H1 (cell line): ENCODE results near the gene ADGRG7. TPM values are rescaled to one million over a fixed set of nuclear protein-coding genes. Genes with fewer than 3 reads are reported as not detected.
"Not testable (repeated sequence)": the region's sequence is repeated elsewhere in the genome, so short reads cannot be mapped to it uniquely, and the experiment has no call there.

Experiments
- CTCF ChIA-PET: fragments of 300-600 bp; sonication (Branson Sonifier 250); formaldehyde crosslinking; loops from one replicate; lab custom pipeline; 2021; ENCODE audit not compliant: partially characterized antibody; lab: Charles Lee
- POLR2A ChIA-PET: fragments of 300-600 bp; sonication (Branson Sonifier 250); formaldehyde crosslinking; loops from one replicate; lab custom pipeline; 2021; ENCODE audit warnings: inconsistent platforms; ENCODE audit not compliant: partially characterized antibody; lab: Charles Lee
- DNase-seq, 2 experiments: peaks; one replicate each; pipeline versions ENCODE4 v3.0.0 to v3.0.0-alpha.2; 2010 to 2022; ENCODE audit warnings: low spot score in 2 of 2, low read depth in 1 of 2, mixed read lengths in 1 of 2
- FAIRE-seq: peaks from 2 replicates; lab custom pipeline; 2011; peaks lifted over from hg19 to GRCh38; lab: Jason Lieb, UNC
- H2AFZ ChIP-seq: 2 replicates; pipeline ENCODE4 v1.8.1; 2012; ENCODE audit warnings: low read length, inconsistent platforms
- H2AK5ac ChIP-seq: 2 replicates; pipeline ENCODE4 v1.6.1; 2013; ENCODE audit warnings: low read depth, low read length
- H2BK120ac ChIP-seq: replicated peaks from 2 replicates; pipeline ENCODE3; 2013; ENCODE audit warnings: low read depth, low read length, inconsistent platforms
- H2BK12ac ChIP-seq: 2 replicates; pipeline ENCODE4 v1.6.1; 2013; ENCODE audit warnings: low read depth, low read length
- H2BK15ac ChIP-seq: 2 replicates; pipeline ENCODE4 v1.6.1; 2013; ENCODE audit warnings: low read length
- H2BK20ac ChIP-seq: 2 replicates; pipeline ENCODE4 v1.6.1; 2013; ENCODE audit warnings: low read length
- H2BK5ac ChIP-seq: 2 replicates; pipeline ENCODE4 v1.6.1; 2013; ENCODE audit warnings: low read depth, low read length
- H3K14ac ChIP-seq: 2 replicates; pipeline ENCODE4 v1.6.1; 2013; ENCODE audit warnings: inconsistent platforms; ENCODE audit not compliant: insufficient read length
- H3K18ac ChIP-seq: 2 replicates; pipeline ENCODE4 v1.6.1; 2013; ENCODE audit warnings: low read length; ENCODE audit errors: extremely low read depth
- H3K23ac ChIP-seq: 2 replicates; pipeline ENCODE4 v1.6.1; 2013; ENCODE audit warnings: inconsistent platforms; ENCODE audit not compliant: insufficient read length
- H3K23me2 ChIP-seq: 2 replicates; pipeline ENCODE4 v1.6.1; 2013; ENCODE audit warnings: low read depth, low read length
- H3K27ac ChIP-seq: 2 replicates; pipeline ENCODE4 v1.6.1; 2011; ENCODE audit warnings: low read depth, low read length, inconsistent platforms
- H3K27me3 ChIP-seq, 4 experiments: replicated peaks in 1 of 4; 1 replicate in 1 of 4; 2 replicates in 3 of 4; pipeline versions ENCODE4 v1.6.1 to v1.8.1; 2011 to 2013; ENCODE audit warnings: low read length in 3 of 4, mild to moderate bottlenecking in 3 of 4, inconsistent platforms in 2 of 4, mixed read lengths in 2 of 4, moderate library complexity in 1 of 4; ENCODE audit not compliant: control insufficient read depth in 3 of 4, insufficient read depth in 3 of 4; ENCODE audit errors: extremely low read depth in 1 of 4
- H3K36me3 ChIP-seq, 4 experiments: 2 replicates each; pipeline versions ENCODE4 v1.6.1 to v1.8.1; 2011 to 2013; ENCODE audit warnings: mild to moderate bottlenecking in 4 of 4, low read length in 3 of 4, moderate library complexity in 2 of 4, control low read depth in 1 of 4, inconsistent platforms in 1 of 4; ENCODE audit not compliant: insufficient read depth in 4 of 4, control insufficient read depth in 2 of 4
- H3K4ac ChIP-seq: replicated peaks from 2 replicates; pipeline ENCODE3; 2013; ENCODE audit warnings: low read length, low read depth, mixed read lengths, inconsistent platforms; ENCODE audit not compliant: insufficient read length
- H3K4me1 ChIP-seq, 4 experiments: replicated peaks in 1 of 4; 1 replicate in 1 of 4; 2 replicates in 3 of 4; pipeline versions ENCODE4 v1.6.1 to v1.8.1; 2011 to 2013; ENCODE audit warnings: low read length in 3 of 4, inconsistent platforms in 2 of 4, mixed read lengths in 1 of 4; ENCODE audit not compliant: insufficient read depth in 4 of 4, control insufficient read depth in 3 of 4
- H3K4me2 ChIP-seq, 2 experiments: 2 replicates each; pipeline versions ENCODE4 v1.6.1 to v1.8.1; 2011 to 2013; ENCODE audit warnings: low read depth in 2 of 2, low read length in 2 of 2, control low read depth in 1 of 2, inconsistent platforms in 1 of 2, mild to moderate bottlenecking in 1 of 2; ENCODE audit not compliant: insufficient read depth in 1 of 2
- H3K4me3 ChIP-seq, 4 experiments: fragments of 200-600, 300-600 bp in 1 of 4; sonication (generic), shearing (Covaris generic), sonication (Bioruptor Twin) in 1 of 4; 2 replicates each; pipeline versions ENCODE4 v1.5.1 to v1.8.1; 2011 to 2016; ENCODE audit warnings: low read length in 4 of 4, low read depth in 3 of 4, control low read depth in 2 of 4, inconsistent platforms in 2 of 4, mild to moderate bottlenecking in 2 of 4, mixed read lengths in 1 of 4, moderate library complexity in 1 of 4; ENCODE audit not compliant: insufficient read depth in 2 of 4; ENCODE audit errors: extremely low read depth in 1 of 4
- H3K56ac ChIP-seq: replicated peaks from 2 replicates; pipeline ENCODE3; 2013; ENCODE audit warnings: low read depth, mild to moderate bottlenecking, mixed read lengths, low read length, inconsistent platforms; ENCODE audit not compliant: insufficient read length
- H3K79me1 ChIP-seq: 2 replicates; pipeline ENCODE4 v1.6.1; 2013; ENCODE audit warnings: low read depth, low read length, control low read depth
- H3K79me2 ChIP-seq, 2 experiments: 2 replicates each; pipeline versions ENCODE4 v1.6.1 to v1.8.1; 2012 to 2013; ENCODE audit warnings: low read length in 2 of 2, mild to moderate bottlenecking in 2 of 2, inconsistent platforms in 1 of 2; ENCODE audit not compliant: insufficient read depth in 2 of 2, control insufficient read depth in 1 of 2
- H3K9ac ChIP-seq, 4 experiments: replicated peaks in 1 of 4; 1 replicate in 1 of 4; 2 replicates in 3 of 4; pipeline versions ENCODE4 v1.6.1 to v1.8.1; 2011 to 2013; ENCODE audit warnings: low read depth in 3 of 4, low read length in 3 of 4, control low read depth in 2 of 4, mild to moderate bottlenecking in 2 of 4, moderate library complexity in 2 of 4, inconsistent platforms in 1 of 4; ENCODE audit errors: extremely low read depth in 1 of 4
- H3K9me3 ChIP-seq, 2 experiments: 2 replicates each; pipeline versions ENCODE4 v1.6.1 to v1.8.1; 2012 to 2013; ENCODE audit warnings: mild to moderate bottlenecking in 2 of 2, moderate library complexity in 2 of 2, control low read depth in 1 of 2, inconsistent platforms in 1 of 2, low read depth in 1 of 2, low read length in 1 of 2, mixed read lengths in 1 of 2; ENCODE audit not compliant: insufficient read depth in 2 of 2
- H4K20me1 ChIP-seq, 2 experiments: replicated peaks in 1 of 2; 2 replicates each; pipeline versions ENCODE3 to v1.8.1; 2011 to 2013; ENCODE audit warnings: inconsistent platforms in 2 of 2, low read length in 2 of 2, mild to moderate bottlenecking in 1 of 2; ENCODE audit not compliant: insufficient read depth in 2 of 2, control insufficient read depth in 1 of 2
- H4K5ac ChIP-seq: 2 replicates; pipeline ENCODE4 v1.6.1; 2013; ENCODE audit warnings: low read length, low read depth, mixed read lengths, inconsistent platforms; ENCODE audit not compliant: insufficient read length
- H4K8ac ChIP-seq: 2 replicates; pipeline ENCODE4 v1.8.0; 2013; ENCODE audit warnings: mild to moderate bottlenecking, moderate library complexity, low read length, inconsistent platforms; ENCODE audit not compliant: insufficient read depth; ENCODE audit errors: extremely low read depth
- H4K91ac ChIP-seq: replicated peaks from 2 replicates; pipeline ENCODE3; 2013; ENCODE audit warnings: low read length, mixed read lengths, inconsistent platforms; ENCODE audit not compliant: insufficient read length
- CEBPB ChIP-seq: IDR thresholded peaks from 2 replicates; pipeline ENCODE4 v1.6.1; 2012; ENCODE audit warnings: low read depth, low read length
- WGBS, 2 experiments: shearing (Covaris generic) in 1 of 2; methylation state at CpG; one replicate each; pipeline versions ENCODE4 v1.1.6 to v1.1.7; 2013 to 2015; ENCODE audit warnings: low lambda C conversion rate in 2 of 2, mixed read lengths in 2 of 2, inconsistent platforms in 1 of 2, low coverage in 1 of 2, missing lambda C conversion rate in 1 of 2; ENCODE audit not compliant: insufficient replicate concordance in 2 of 2, insufficient coverage in 1 of 2, insufficient read length in 1 of 2; ENCODE audit errors: extremely low coverage in 1 of 2, missing lambda C conversion rate in 1 of 2; 5-methylcytosine and 5-hydroxymethylcytosine counted together
- polyA plus RNA-seq, 7 experiments: library from polyadenylated mRNA; depleted of rRNA in 3 of 7; stranded (reverse) in 5 of 7; unstranded in 2 of 7; fragments of >200 nt in 5 of 7; fragments of 200-250 nt in 2 of 7; gene quantifications; 1 replicate in 5 of 7; 2 replicates in 1 of 7; 4 replicates in 1 of 7; pipeline versions ENCODE4 v1.2.1 to v1.2.3, GENCODE V29; 2011 to 2013; ENCODE audit warnings: missing spikeins in 2 of 7, mixed read lengths in 2 of 7
- total RNA-seq: library from RNA; stranded (reverse); fragmentation: NEBNext Ultra II Directional; extraction: Animal tissue kit (Norgen Biotek cat#: 25700); gene quantifications from 2 replicates; pipeline ENCODE4 v1.2.1, GENCODE V29; 2021

The ADGRG7 gene
- total and polyA plus RNA-seq, 2 of the 8 experiments (the other 6 are each of a cell fraction or from before 2014, with no cell fraction given): not detected

DNA sequence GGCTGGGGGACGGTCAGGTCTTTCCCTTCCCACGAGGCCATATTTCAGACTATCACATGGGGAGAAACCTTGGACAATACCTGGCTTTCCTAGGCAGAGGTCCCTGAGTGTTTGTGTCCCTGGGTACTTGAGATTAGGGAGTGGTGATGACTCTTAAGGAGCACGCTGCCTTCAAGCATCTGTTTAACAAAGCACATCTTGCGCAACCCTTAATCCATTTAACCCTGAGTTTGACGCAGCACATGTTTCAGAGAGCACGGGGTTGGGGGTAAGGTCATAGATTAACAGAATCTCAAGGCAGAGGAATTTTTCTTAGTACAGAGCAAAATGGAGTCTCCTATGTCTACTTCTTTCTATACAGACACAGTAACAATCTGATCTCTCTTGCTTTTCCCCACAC, 57.3 kb downstream of the ADGRG7 start:
- H3K9ac ChIP-seq, POLR2A ChIA-PET, H2AFZ ChIP-seq, H3K27ac ChIP-seq, H3K27me3 ChIP-seq, CTCF ChIA-PET, H3K18ac ChIP-seq, H3K9me3 ChIP-seq, H3K23ac ChIP-seq, H3K4me3 ChIP-seq, H3K4me1 ChIP-seq, H4K91ac ChIP-seq, H2BK15ac ChIP-seq, DNase-seq, H3K79me1 ChIP-seq, H3K36me3 ChIP-seq, H3K79me2 ChIP-seq, H4K8ac ChIP-seq, H3K4me2 ChIP-seq, FAIRE-seq, H2BK120ac ChIP-seq, H3K23me2 ChIP-seq, H4K20me1 ChIP-seq, H2BK20ac ChIP-seq, H3K14ac ChIP-seq, H4K5ac ChIP-seq, H2AK5ac ChIP-seq, H2BK5ac ChIP-seq, H2BK12ac ChIP-seq, H3K56ac ChIP-seq, H3K4ac ChIP-seq: not testable (repeated sequence)
- 74% methylated on average over 4 of the region's 6 CpGs; no CpG with 5 or more reads in 1 of the 2 experiments for WGBS, 2 experiments
- TF ChIP-seq CEBPB: peak; percentile 74

DNA sequence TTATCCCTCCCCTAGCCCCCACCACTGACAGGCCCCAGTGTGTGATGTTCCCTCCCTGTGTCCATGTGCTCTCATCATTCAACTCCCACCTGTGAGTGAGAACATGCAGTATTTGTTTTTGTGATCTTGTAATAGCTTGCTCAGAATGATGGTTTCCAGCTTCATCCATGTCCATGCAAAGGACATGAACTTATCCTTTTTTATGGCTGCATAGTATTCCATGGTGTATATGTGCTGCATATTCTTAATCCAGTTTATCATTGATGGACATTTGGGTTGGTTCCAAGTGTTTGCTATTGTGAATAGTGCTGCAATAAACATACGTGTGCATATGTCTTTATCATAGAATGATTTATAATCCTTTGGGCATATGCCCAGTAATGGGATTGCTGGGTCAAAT, 57.9 kb downstream of the ADGRG7 start:
- H3K9me3 ChIP-seq, H2AK5ac ChIP-seq, H3K36me3 ChIP-seq, H4K8ac ChIP-seq, H3K9ac ChIP-seq, DNase-seq, H3K79me1 ChIP-seq, H3K27me3 ChIP-seq, H4K91ac ChIP-seq, H2AFZ ChIP-seq, H3K4me1 ChIP-seq, H3K4me3 ChIP-seq, H3K4me2 ChIP-seq, H2BK20ac ChIP-seq, POLR2A ChIA-PET, H4K5ac ChIP-seq, H3K23me2 ChIP-seq, H2BK15ac ChIP-seq, H3K23ac ChIP-seq, H3K56ac ChIP-seq, H2BK120ac ChIP-seq, FAIRE-seq, H2BK5ac ChIP-seq, H4K20me1 ChIP-seq, H3K4ac ChIP-seq, H3K18ac ChIP-seq, H3K27ac ChIP-seq, H2BK12ac ChIP-seq, H3K79me2 ChIP-seq, H3K14ac ChIP-seq: not testable (repeated sequence)
- CTCF ChIA-PET: interaction anchor here (1.9 kb wide), 1 partner anchor 11 kb away, joined by 5 read pairs; no protein-coding TSS in a partner anchor
- 94% methylated on average over 1 of the region's 1 CpG; no CpG with 5 or more reads in 1 of the 2 experiments for WGBS, 2 experiments
